NCI-H1436 (cell line): ENCODE measurements around the gene HOXA6.

ENCODE experiments used
- DNase-seq: peaks from one replicate; lab custom pipeline; 2025; lab: John Stamatoyannopoulos, UW

HOXA6 gene

GRCh38 chr7:27161214-27161720, 13.7 kb upstream of the HOXA6 start:
- DNase-seq, result no peak

GRCh38 chr7:27160546-27161213, 13.1 kb upstream of the HOXA6 start:
- peak; percentile 84 for DNase-seq

GRCh38 chr7:27160145-27160545, 12.6 kb upstream of the HOXA6 start:
- DNase-seq, result no peak

GRCh38 chr7:27159266-27160144, 11.9 kb upstream of the HOXA6 start:
- no peak for DNase-seq

- no peak for DNase-seq
These were observed 11.1 kb upstream of the HOXA6 start for GRCh38 chr7:27158436-27159265.

GRCh38 chr7:27157702-27158431, 10.3 kb upstream of the HOXA6 start:
- no peak for DNase-seq

- no peak for DNase-seq
These were observed 9.5 kb upstream of the HOXA6 start for GRCh38 chr7:27156916-27157701.

GRCh38 chr7:27156508-27156898, 8.9 kb upstream of the HOXA6 start, which contains the start of gene HOXA7:
Gene HOXA7, minus strand, starts transcription at chr7:27156675. Its CDS starts 130 bp downstream, at chr7:27156545.
- DNase-seq, result peak; percentile 70

GRCh38 chr7:27155816-27156507, 8.4 kb upstream of the HOXA6 start:
- peak; percentile 31 for DNase-seq

GRCh38 chr7:27154901-27155815, 7.6 kb upstream of the HOXA6 start:
- no peak for DNase-seq

GRCh38 chr7:27154369-27154768, 6.8 kb upstream of the HOXA6 start:
- DNase-seq, result no peak

GRCh38 chr7:27153526-27153925, 6.0 kb upstream of the HOXA6 start:
- no peak for DNase-seq

- DNase-seq, result no peak
These were observed 5.4 kb upstream of the HOXA6 start for GRCh38 chr7:27152816-27153442.

GRCh38 chr7:27151931-27152815, 4.6 kb upstream of the HOXA6 start, which contains the start of gene HOXA3:
Gene HOXA3, minus strand, starts transcription at chr7:27152583. Its CDS starts 41,943 bp downstream, at chr7:27110640.
- DNase-seq, result no peak

GRCh38 chr7:27151341-27151930, 3.9 kb upstream of the HOXA6 start:
- no peak for DNase-seq

- peak; percentile 68 for DNase-seq
These were observed 3.2 kb upstream of the HOXA6 start for GRCh38 chr7:27150568-27151340.
